KMS-11 (cell line): ENCODE data around the gene FHIT.

ENCODE experiments used
- H2AFZ ChIP-seq: fragments of 200-600 bp; sonication (generic); 2 replicates; pipeline ENCODE4 v1.6.1; 2016; ENCODE audit warnings: antibody characterized with exemption, mixed run types, low read depth
- H3K27ac ChIP-seq: fragments of 200-600 bp; sonication (generic); 2 replicates; pipeline ENCODE4 v1.6.1; 2016; ENCODE audit warnings: mild to moderate bottlenecking, mixed run types
- H3K27me3 ChIP-seq: fragments of 200-600 bp; sonication (generic); 2 replicates; pipeline ENCODE4 v1.6.1; 2017; ENCODE audit warnings: mild to moderate bottlenecking, low read depth, mixed run types, moderate library complexity; ENCODE audit not compliant: insufficient read depth
- H3K36me3 ChIP-seq: fragments of 200-600 bp; sonication (generic); 2 replicates; pipeline ENCODE4 v1.6.1; 2017; ENCODE audit warnings: mild to moderate bottlenecking, mixed run types; ENCODE audit not compliant: insufficient read depth
- H3K4me1 ChIP-seq: fragments of 200-600 bp; sonication (generic); 2 replicates; pipeline ENCODE4 v1.6.1; 2016; ENCODE audit warnings: mild to moderate bottlenecking, low read depth, mixed run types; ENCODE audit not compliant: poor library complexity, severe bottlenecking
- H3K4me2 ChIP-seq: fragments of 200-600 bp; sonication (generic); 2 replicates; pipeline ENCODE4 v1.7.0; 2016; ENCODE audit warnings: mild to moderate bottlenecking, mixed run types
- H3K4me3 ChIP-seq: fragments of 200-600 bp; sonication (generic); IDR thresholded peaks from 2 replicates; pipeline ENCODE4 v1.6.1; 2017; ENCODE audit warnings: low read depth, low read length, mixed read lengths; ENCODE audit not compliant: insufficient read depth
- H3K79me2 ChIP-seq: fragments of 200-600 bp; sonication (generic); 2 replicates; pipeline ENCODE4 v1.6.1; 2016; ENCODE audit warnings: low read depth, mixed run types; ENCODE audit not compliant: insufficient read depth
- H3K9ac ChIP-seq: fragments of 200-600 bp; sonication (generic); 2 replicates; pipeline ENCODE4 v1.6.1; 2016; ENCODE audit warnings: mild to moderate bottlenecking, mixed run types
- H4K20me1 ChIP-seq: fragments of 200-600 bp; sonication (generic); 2 replicates; pipeline ENCODE4 v1.6.1; 2016; ENCODE audit warnings: mild to moderate bottlenecking, mixed run types; ENCODE audit not compliant: insufficient read depth
- CTCF ChIP-seq: fragments of 200-600 bp; sonication (generic); conservative IDR thresholded peaks from 2 replicates; pipeline ENCODE4 v1.6.1; 2017; ENCODE audit warnings: low read depth, mild to moderate bottlenecking, antibody characterized with exemption, low read length, moderate library complexity, mixed read lengths

The FHIT gene

GRCh38 chr3:60303160-60303559, 948.1 kb downstream of the FHIT start:
- Histone ChIP-seq H2AFZ (no peak overlapping the region), H3K27ac (no peak overlapping the region), H3K27me3 (no peaks in the 10 kb centered on the region), H3K4me2 (no peak overlapping the region), H3K4me1 (no peaks in the 10 kb centered on the region), H3K36me3 (no peaks in the 10 kb centered on the region), H3K4me3 (no peak overlapping the region), H3K9ac (no peak overlapping the region), H3K79me2 (no peaks in the 10 kb centered on the region), H4K20me1 (no peaks in the 10 kb centered on the region)
- no peak for TF ChIP-seq CTCF

GRCh38 chr3:60301142-60301541, 950.1 kb downstream of the FHIT start:
- H3K36me3 ChIP-seq, result no peaks in the 10 kb centered on the region
- no peak overlapping the region for H3K9ac ChIP-seq
- H3K27ac ChIP-seq, result no peak overlapping the region
- H4K20me1 ChIP-seq, result no peaks in the 10 kb centered on the region
- no peak overlapping the region for H3K4me3 ChIP-seq
- no peaks in the 10 kb centered on the region for H3K4me1 ChIP-seq
- no peaks in the 10 kb centered on the region for H3K27me3 ChIP-seq
- H2AFZ ChIP-seq, result no peak overlapping the region
- H3K4me2 ChIP-seq, result no peak overlapping the region
- H3K79me2 ChIP-seq, result no peaks in the 10 kb centered on the region
- no peak for TF ChIP-seq CTCF

GRCh38 chr3:60298141-60298540, 953.1 kb downstream of the FHIT start:
- TF ChIP-seq CTCF, result no peak
- H3K36me3 ChIP-seq, result no peaks in the 10 kb centered on the region
- no peak overlapping the region for H3K9ac ChIP-seq
- no peak overlapping the region for H3K4me3 ChIP-seq
- H3K27ac ChIP-seq, result no peak overlapping the region
- H4K20me1 ChIP-seq, result no peaks in the 10 kb centered on the region
- no peaks in the 10 kb centered on the region for H3K27me3 ChIP-seq
- H3K4me1 ChIP-seq, result no peaks in the 10 kb centered on the region
- no peaks in the 10 kb centered on the region for H3K79me2 ChIP-seq
- no peak overlapping the region for H2AFZ ChIP-seq
- H3K4me2 ChIP-seq, result no peak overlapping the region

- H3K36me3 ChIP-seq, result no peaks in the 10 kb centered on the region
- H3K4me2 ChIP-seq, result no peak overlapping the region
- H3K79me2 ChIP-seq, result no peaks in the 10 kb centered on the region
- TF ChIP-seq CTCF, result no peak
- no peak overlapping the region for H3K4me3 ChIP-seq
- no peaks in the 10 kb centered on the region for H3K4me1 ChIP-seq
- no peaks in the 10 kb centered on the region for H4K20me1 ChIP-seq
- H3K27me3 ChIP-seq, result no peaks in the 10 kb centered on the region
- H2AFZ ChIP-seq, result no peak overlapping the region
- H3K27ac ChIP-seq, result no peak overlapping the region
- no peak overlapping the region for H3K9ac ChIP-seq
These were observed 957.1 kb downstream of the FHIT start for GRCh38 chr3:60294181-60294580.

- no peak overlapping the region for H3K4me3 ChIP-seq
- H3K27ac ChIP-seq, result no peak overlapping the region
- H3K9ac ChIP-seq, result no peak overlapping the region
- no peaks in the 10 kb centered on the region for H3K36me3 ChIP-seq
- no peaks in the 10 kb centered on the region for H3K4me1 ChIP-seq
- no peaks in the 10 kb centered on the region for H3K79me2 ChIP-seq
- H2AFZ ChIP-seq, result no peak overlapping the region
- H3K4me2 ChIP-seq, result no peak overlapping the region
- H3K27me3 ChIP-seq, result no peaks in the 10 kb centered on the region
- no peaks in the 10 kb centered on the region for H4K20me1 ChIP-seq
- no peak for TF ChIP-seq CTCF
These were observed 960.1 kb downstream of the FHIT start for GRCh38 chr3:60291115-60291514.
